ENCODE results near the gene METTL9.
"Not testable (repeated sequence)": the region's sequence is repeated elsewhere in the genome, so short reads cannot be mapped to it uniquely, and the experiment has no call there.

The METTL9 gene

DNA sequence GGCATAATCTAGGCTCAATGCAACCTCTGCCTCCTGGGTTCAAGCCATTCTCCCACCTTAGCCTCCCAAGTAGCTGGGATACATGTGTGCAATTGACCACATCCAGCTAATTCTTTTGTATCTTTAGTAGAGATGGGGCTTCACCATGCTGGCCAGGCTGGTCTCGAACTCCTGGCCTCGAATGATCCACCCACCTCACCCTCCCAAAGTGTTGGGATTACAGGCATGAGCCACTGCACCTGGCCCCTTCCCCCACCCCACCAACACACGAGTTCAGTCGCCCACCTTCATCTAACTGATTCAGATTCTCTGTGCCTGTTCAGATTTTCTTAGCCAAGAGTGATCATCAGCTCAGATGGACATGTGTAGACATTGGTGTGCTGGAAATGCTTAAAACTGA lies 25.0 kb upstream of the METTL9 start:
- no peak for DNase-seq (ENCODE audit: low spot score)

- not testable (repeated sequence) for DNase-seq (ENCODE audit: low spot score)
These were observed 23.1 kb upstream of the METTL9 start for GRCh38 chr16:21576323-21576722.

DNA sequence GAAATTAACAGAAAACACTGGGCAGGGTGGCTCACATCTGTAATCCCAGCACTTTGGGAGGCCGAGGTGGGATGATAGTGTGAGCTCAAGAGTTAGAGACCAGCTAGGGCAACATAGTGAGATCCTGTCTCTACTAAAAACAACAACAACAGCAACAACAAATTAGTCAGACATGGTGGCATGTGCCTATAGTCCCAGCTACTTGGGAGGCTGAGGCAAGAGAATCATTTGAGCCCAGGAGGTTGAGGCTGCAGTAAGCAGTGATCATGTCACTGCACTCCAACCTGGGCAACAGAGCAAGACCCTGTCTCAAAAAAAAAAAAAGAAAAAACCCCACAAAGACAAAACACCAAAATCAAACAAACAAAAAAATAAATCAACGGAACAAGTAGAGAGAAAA lies 21.9 kb upstream of the METTL9 start:
- DNase-seq (ENCODE audit: low spot score): not testable (repeated sequence)

- DNase-seq (ENCODE audit: low spot score): not testable (repeated sequence)
These were observed 21.1 kb upstream of the METTL9 start for GRCh38 chr16:21578311-21578710.

GRCh38 chr16:21580131-21580530 lies 19.2 kb upstream of the METTL9 start:
- DNase-seq (ENCODE audit: low spot score): not testable (repeated sequence)

GRCh38 chr16:21580807-21581206 lies 18.6 kb upstream of the METTL9 start:
- no peak for DNase-seq (ENCODE audit: low spot score)

DNA sequence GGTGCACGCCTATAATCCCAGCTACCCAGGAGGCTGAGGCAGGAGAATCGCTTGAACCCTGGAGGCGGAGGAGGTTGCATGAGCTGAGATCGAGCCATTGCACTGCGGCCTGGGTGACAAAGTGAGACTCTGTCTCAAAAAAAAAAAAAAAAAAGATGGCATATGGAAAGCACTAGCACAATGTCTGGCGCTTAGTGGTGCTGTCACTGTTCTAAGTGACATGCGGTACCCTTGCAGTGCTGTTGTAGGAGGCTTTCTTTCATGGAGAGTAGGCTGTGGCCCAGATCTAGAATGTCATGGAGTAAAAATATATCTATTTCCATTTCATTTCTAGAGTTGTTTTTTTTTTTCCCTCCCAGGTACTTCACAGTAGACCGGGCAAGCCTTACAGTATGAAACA lies 14.6 kb upstream of the METTL9 start:
- DNase-seq (ENCODE audit: low spot score): no peak

GRCh38 chr16:21588593-21588992 lies 10.8 kb upstream of the METTL9 start:
- DNase-seq (ENCODE audit: low spot score): not testable (repeated sequence)

DNA sequence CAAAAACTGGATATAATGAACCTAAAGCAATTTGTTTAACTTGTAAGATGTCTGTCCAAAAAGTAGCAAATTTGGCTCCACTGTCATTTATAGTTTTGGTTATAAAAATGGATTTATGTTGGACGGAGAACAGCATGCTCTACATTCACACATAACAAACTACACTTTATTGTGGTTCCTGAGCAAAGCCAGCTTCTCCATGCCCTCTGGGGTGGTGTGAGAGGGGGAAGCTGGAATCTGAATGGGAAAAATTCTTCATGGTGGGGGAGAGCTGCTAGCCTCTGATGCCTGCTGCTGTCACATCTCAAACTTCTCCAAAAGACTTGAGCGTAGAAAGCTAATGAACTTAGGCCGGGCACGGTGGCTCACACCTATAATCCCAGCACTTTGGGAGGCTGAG lies 9.8 kb upstream of the METTL9 start:
- no peak for DNase-seq (ENCODE audit: low spot score)

- DNase-seq (ENCODE audit: low spot score): no peak
These were observed 9.1 kb upstream of the METTL9 start for GRCh38 chr16:21590287-21590686.

DNA sequence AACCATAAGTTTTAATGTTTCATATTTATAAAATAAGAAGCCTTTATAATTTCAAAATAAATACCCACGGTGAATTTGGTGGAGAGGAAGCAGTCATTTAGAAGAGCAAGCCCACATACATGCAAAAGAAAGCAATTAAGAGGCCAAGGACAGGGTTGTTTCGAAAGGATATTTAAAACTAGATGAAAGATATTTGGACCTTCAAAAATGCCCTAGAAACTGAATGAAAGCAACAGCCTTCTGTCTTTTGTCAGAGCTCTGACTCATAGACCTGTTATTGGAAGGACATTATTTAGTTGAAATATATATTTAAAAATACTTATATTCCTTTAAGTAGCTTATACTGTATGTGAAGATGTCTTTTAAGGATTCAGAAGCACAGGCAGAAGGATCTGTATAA lies 8.6 kb upstream of the METTL9 start:
- DNase-seq (ENCODE audit: low spot score): no peak

- DNase-seq (ENCODE audit: low spot score): no peak
These were observed 7.2 kb upstream of the METTL9 start for GRCh38 chr16:21592191-21592590.

GRCh38 chr16:21593530-21594289 lies 5.7 kb upstream of the METTL9 start:
- DNase-seq (ENCODE audit: low spot score): no peak

GRCh38 chr16:21597561-21598030 lies 1.8 kb upstream of the METTL9 start:
- DNase-seq (ENCODE audit: low spot score): no peak

- no peak for DNase-seq (ENCODE audit: low spot score)
These were observed 1.2 kb upstream of the METTL9 start for GRCh38 chr16:21598206-21598605.

GRCh38 chr16:21598701-21599121 lies 666 bp upstream of the METTL9 start:
- DNase-seq (ENCODE audit: low spot score): no peak

- no peak for DNase-seq (ENCODE audit: low spot score)
These were observed 825 bp downstream of the METTL9 start for GRCh38 chr16:21600031-21600773.

DNA sequence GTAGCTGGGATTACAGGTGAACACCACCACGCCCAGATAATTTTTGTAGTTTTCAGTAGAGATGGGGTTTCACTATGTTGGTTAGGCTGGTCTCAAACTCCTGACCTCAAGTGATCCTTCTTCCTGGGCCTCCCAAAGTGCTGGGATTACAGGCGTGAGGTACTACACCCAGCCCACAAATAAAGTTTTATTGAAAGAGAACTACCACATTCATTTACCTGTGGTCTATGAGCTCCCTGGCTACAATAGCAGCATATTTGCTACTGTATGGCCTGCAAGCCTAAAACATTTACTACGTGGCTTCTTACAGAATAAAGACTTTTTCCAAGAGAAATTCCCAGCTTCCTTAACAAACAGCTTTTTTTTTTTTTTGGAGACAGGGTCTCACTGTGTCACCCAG lies 3.4 kb downstream of the METTL9 start:
- no peak for DNase-seq (ENCODE audit: low spot score)

DNA sequence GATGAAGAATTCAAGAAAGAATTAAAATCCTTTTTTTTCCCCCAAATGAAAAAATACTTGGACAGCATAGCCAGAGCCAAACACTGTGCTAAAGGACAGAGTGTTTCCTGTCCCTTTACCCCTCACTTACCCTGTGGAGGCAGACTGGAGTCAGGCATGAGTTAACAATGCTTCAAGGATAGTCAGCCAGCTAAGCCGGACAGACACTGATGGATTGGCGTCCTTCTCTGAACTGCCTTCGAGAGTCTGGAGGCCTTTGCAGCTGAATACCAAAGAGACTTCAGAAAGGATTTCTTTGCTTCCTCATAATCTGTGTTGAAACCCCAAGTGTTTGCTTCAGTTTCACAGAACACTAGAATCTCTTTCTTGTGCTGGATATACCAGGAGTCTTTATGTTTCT lies 4.6 kb downstream of the METTL9 start:
- no peak for DNase-seq (ENCODE audit: low spot score)

DNA sequence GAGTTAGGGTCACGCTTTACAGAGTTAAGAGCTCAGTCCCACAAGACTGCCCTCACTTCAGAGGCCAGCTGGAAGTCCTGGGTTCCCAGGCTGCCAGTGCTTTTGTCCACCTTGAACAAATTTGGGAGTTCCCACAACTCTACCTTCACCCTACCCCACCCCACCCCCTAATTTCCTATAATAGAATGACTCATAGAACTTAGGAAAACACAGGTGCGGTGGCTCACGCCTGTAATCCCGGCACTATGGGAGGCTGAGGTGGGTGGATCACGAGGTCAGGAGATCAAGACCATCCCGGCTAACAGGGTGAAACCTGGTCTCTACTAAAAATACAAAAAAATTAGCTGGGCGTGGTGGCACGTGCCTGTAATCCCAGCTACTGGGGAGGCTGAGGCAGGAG lies 6.5 kb downstream of the METTL9 start:
- not testable (repeated sequence) for DNase-seq (ENCODE audit: low spot score)

- no peak for DNase-seq (ENCODE audit: low spot score)
These were observed 9.4 kb downstream of the METTL9 start for GRCh38 chr16:21608639-21609328.

- no peak for DNase-seq (ENCODE audit: low spot score)
These were observed 10.7 kb downstream of the METTL9 start for GRCh38 chr16:21610006-21610544.
